ENCODE data around the gene TMIGD3. TPM values are rescaled to one million over a fixed set of nuclear protein-coding genes. Genes with fewer than 3 reads are reported as not detected.

TMIGD3 gene
- total RNA-seq, 2 donors from 2014 or later = not detected

DNA sequence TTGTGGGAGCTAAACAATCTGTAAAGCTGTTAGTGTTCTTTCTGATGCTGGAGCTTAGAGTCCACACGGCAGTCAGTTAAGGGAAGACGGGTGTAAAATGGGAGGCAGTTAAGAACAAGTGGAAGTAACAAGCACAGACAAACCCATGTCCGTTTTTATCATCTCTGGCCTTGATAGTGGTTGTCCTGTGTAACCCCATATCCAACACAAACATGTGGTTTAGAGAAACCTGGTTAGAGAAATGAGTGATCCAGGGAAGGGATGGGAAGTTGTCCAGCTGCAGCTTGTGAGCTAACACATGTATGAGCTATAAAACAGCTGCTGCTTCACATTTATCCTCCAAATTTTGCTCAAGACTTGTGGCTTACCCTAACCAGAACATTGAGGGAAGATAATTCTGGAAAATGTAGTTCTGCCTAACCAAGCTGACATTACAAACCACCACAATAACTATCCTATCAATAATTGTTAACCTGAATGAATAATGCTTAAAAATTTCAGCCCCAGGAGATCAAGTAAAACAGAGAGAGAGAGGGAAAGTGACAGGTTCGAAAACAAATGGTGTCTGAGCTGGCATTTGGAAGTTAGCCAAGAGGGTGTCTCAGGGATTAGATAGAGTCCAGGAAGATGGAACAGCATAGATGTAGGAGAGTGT, 40.3 kb downstream of the TMIGD3 start:
- DNase-seq = no peak
- H3K36me3 Mint-ChIP-seq (ENCODE audit: low read depth) = peaks cover 15% of the 10 kb centered on the region
- ATAC-seq = no peak
- H3K4me3 Mint-ChIP-seq = no peak overlapping the region
- H3K27ac Mint-ChIP-seq = peak overlapping the region; percentile 51
- no peaks in the 10 kb centered on the region for H3K9me3 ChIP-seq (ENCODE audit: control insufficient read depth, low read length, poor library complexity, severe bottlenecking)
- H3K27me3 Mint-ChIP-seq = no peaks in the 10 kb centered on the region
- H3K4me1 Mint-ChIP-seq = peaks cover 20% of the 10 kb centered on the region

DNA sequence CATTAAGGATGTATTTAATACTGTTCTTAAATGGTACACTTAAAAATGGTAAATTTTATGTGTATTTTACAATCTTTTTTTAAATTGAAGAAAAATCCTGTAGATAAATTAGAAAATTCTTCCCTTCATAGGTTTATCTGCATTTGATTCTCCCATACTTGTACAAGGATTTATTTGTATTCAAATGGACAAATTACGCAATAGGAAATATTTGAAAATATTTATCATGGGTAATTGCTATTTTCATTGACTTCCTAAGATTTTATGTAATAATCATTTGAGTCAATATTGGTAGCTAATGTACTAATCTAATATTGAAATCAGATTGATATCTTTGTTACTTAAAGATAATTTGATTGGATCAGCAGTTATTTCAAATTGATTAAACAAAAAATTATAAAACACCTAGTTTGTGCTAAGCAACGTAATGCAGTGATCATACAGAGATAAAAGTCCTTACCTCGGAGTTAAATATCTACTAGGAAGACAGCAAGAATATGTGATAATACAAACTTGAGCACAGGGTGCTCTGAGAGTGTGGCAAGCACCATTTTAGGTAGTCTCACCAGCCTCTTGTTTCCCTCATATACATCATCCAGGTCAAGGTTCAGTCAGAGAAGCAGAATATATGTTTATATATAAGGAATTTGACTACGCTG, 40.9 kb downstream of the TMIGD3 start:
- Mint-ChIP-seq H3K27ac (no peak overlapping the region), H3K36me3 (ENCODE audit: low read depth) (peaks cover 15% of the 10 kb centered on the region), H3K4me3 (no peak overlapping the region), H3K27me3 (no peaks in the 10 kb centered on the region), H3K4me1 (peaks cover 22% of the 10 kb centered on the region)
- DNase-seq (no peak), ATAC-seq (no peak)
- H3K9me3 ChIP-seq (ENCODE audit: control insufficient read depth, low read length, poor library complexity, severe bottlenecking) = no peaks in the 10 kb centered on the region

DNA sequence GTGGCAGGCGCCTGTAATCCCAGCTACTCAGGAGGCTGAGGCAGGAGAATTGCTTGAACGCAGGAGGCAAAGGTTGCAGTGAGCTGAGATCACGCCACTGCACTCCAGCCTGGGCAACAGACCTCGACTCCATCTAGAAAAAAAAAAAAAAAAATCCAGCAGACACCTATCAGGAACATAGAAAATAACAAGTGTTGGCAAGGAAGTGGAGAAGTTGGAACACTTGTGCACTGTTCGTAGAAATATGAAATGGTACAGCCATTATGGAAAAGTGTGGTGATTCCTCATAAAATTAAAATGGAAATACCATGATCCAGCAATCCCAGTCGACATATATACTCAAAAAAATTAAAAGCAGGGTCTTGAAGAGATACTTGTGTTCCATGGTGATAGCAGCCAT, 41.7 kb downstream of the TMIGD3 start:
- H3K4me3 Mint-ChIP-seq = no peak overlapping the region
- no peak overlapping the region for H3K27ac Mint-ChIP-seq
- H3K36me3 Mint-ChIP-seq (ENCODE audit: low read depth) = peaks cover 16% of the 10 kb centered on the region
- no peaks in the 10 kb centered on the region for H3K9me3 ChIP-seq (ENCODE audit: control insufficient read depth, low read length, poor library complexity, severe bottlenecking)
- ATAC-seq = no peak
- H3K27me3 Mint-ChIP-seq = no peaks in the 10 kb centered on the region
- H3K4me1 Mint-ChIP-seq = peaks cover 25% of the 10 kb centered on the region
- no peak for DNase-seq

DNA sequence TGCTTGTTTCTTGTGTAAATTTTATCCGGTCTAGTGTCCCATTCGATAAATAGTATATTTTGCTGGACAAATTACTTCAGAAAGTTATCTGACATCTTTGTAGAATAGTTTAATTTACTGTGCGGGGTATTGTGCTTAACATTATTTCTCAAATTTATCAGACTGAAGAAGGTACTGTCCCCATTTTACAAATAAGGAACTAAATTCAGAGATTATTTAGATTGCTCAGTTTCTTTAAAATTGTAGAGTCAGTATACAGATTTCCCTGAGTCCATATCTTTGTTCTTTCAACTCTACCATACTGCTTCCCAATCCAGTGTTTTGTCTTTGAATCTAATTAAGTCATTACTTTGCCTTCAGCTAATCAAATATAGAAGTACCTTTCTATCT, 47.8 kb downstream of the TMIGD3 start:
- no peak for DNase-seq
- peak overlapping the region; percentile 31 for H3K4me3 Mint-ChIP-seq
- H3K36me3 Mint-ChIP-seq (ENCODE audit: low read depth) = peaks cover 11% of the 10 kb centered on the region
- no peaks in the 10 kb centered on the region for H3K9me3 ChIP-seq (ENCODE audit: control insufficient read depth, low read length, poor library complexity, severe bottlenecking)
- H3K27ac Mint-ChIP-seq = peak overlapping the region; percentile 49
- no peaks in the 10 kb centered on the region for H3K27me3 Mint-ChIP-seq
- ATAC-seq = no peak
- peaks cover 47% of the 10 kb centered on the region for H3K4me1 Mint-ChIP-seq

DNA sequence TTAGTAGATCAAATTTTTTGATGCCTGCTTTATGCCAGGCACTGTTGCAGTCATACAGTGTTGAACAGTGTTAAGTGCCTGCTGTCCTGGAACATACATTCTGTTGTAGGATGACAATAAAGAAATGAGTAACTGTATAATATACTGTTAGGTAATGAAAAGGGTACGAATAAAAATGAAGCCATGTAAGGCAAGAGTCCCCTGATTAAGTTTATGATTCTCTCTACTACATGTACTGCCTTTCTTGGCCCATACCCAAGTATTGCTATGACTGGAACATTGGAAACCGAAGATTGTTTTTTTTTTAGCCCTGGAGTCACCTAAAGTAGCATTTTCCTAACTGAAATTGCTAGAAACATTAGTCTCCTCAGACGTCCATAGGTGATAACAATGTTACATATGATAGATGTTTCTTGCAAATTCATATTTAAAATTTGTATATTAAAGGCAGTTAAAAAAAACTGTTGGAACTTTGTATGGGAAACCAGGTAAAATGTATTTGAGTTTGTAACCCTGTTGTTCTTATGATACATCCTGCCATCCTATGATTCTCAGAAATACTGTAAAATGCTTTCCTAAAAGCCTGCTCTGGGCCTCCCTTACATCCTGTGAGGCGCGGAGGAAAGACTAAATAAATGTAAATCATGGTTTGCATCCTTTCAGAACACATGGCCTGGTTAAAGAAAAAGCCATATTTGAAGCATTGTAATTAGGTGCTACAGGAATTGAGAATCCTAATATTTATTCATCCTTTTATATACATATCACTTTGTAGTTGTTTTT, 48.4 kb downstream of the TMIGD3 start:
- Mint-ChIP-seq H3K27ac (peak overlapping the region; percentile 49), H3K36me3 (ENCODE audit: low read depth) (peaks cover 11% of the 10 kb centered on the region), H3K4me3 (no peak overlapping the region), H3K4me1 (peaks cover 51% of the 10 kb centered on the region), H3K27me3 (no peaks in the 10 kb centered on the region)
- H3K9me3 ChIP-seq (ENCODE audit: control insufficient read depth, low read length, poor library complexity, severe bottlenecking) = no peaks in the 10 kb centered on the region
- DNase-seq (no peak), ATAC-seq (no peak)

DNA sequence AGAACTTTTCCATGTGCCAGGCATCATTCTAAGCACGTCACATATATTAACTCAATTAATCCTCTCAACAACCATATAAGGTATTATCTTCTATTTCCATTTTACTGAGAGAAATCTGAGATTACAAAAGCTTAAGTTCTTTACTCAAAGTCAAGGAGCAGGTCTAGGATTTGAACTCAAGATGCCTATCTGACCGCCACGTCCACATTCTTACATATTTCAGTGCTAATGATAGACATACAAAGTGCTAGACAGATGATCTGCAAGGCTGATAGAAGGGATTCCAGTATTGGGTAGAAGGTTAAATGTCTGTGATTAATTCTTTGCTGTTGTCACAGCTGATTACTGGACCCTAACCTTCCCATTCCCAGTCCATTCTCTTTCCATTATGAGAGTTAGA, 49.7 kb downstream of the TMIGD3 start:
- DNase-seq = no peak
- ATAC-seq = no peak
- H3K4me3 Mint-ChIP-seq = no peak overlapping the region
- no peaks in the 10 kb centered on the region for H3K9me3 ChIP-seq (ENCODE audit: control insufficient read depth, low read length, poor library complexity, severe bottlenecking)
- H3K4me1 Mint-ChIP-seq = peaks cover 59% of the 10 kb centered on the region
- H3K27me3 Mint-ChIP-seq = no peaks in the 10 kb centered on the region
- no peak overlapping the region for H3K27ac Mint-ChIP-seq
- peaks cover 16% of the 10 kb centered on the region for H3K36me3 Mint-ChIP-seq (ENCODE audit: low read depth)

DNA sequence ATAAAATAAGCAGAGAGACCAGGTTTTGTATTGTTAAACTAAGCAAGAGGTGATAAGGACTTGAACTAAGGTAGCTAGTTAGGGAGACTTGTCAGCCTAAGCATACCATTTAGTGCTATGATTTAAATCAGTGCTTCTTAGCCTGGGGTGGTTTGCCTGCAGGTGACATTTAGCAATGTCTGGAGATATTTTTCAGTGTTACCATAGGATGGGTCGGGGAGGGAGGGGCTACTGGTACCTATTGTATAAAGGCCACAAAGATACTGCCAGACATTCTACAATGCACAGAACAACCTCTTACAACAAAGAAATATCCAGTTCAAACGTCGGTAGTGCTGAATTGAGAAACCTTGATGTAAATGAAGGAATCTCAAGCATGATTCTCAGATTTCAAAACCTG, 50.9 kb downstream of the TMIGD3 start:
- H3K9me3 ChIP-seq (ENCODE audit: control insufficient read depth, low read length, poor library complexity, severe bottlenecking) = no peaks in the 10 kb centered on the region
- Mint-ChIP-seq H3K27ac (peak overlapping the region; percentile 100), H3K36me3 (ENCODE audit: low read depth) (peaks cover 16% of the 10 kb centered on the region), H3K4me3 (no peak overlapping the region), H3K27me3 (no peaks in the 10 kb centered on the region), H3K4me1 (peaks cover 67% of the 10 kb centered on the region)
- no peak for DNase-seq
- ATAC-seq = no peak

DNA sequence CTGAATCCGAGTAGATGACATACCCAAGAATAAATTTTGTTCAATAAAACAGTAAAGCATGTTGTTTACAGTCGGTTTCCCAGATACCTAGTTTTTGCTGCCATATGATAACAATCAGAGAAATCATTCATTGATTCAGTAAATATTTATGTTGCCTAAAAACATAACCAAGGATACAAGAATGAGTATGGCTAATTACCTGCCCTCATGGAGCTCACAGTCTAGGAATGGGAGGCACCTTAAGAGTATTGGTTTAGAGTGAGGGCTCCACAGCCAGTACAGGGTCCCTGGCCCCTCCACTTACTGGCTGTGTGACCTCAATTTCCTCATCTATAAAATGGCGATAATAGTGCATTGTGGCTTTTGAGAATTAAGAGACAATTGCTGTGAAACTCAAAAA, 53.2 kb downstream of the TMIGD3 start:
- Mint-ChIP-seq H3K4me1 (peaks cover 70% of the 10 kb centered on the region), H3K36me3 (ENCODE audit: low read depth) (peaks cover 13% of the 10 kb centered on the region)

DNA sequence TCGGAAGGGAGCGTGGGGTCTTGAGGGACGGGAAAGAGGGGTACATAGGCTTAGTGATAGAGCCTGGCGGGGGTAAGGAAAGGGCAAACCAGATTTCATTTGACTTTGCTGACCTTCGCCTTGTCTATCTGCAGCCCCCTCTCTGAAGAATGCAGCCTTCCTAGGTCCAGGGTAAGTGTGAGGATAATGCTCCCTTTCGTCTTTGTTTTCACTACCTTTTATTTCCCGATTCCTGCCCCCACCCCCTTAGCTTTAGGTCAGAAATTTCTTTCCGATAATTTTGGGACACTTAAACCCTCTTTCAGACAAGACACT, 53.8 kb downstream of the TMIGD3 start:
- ATAC-seq (no peak), DNase-seq (no peak)
- H3K9me3 ChIP-seq (ENCODE audit: control insufficient read depth, low read length, poor library complexity, severe bottlenecking) = no peaks in the 10 kb centered on the region
- H3K4me1 Mint-ChIP-seq = peaks cover 66% of the 10 kb centered on the region
- H3K4me3 Mint-ChIP-seq = peak overlapping the region; percentile 100
- H3K27ac Mint-ChIP-seq = peak overlapping the region; percentile 100
- H3K27me3 Mint-ChIP-seq = no peaks in the 10 kb centered on the region
- peaks cover 13% of the 10 kb centered on the region for H3K36me3 Mint-ChIP-seq (ENCODE audit: low read depth)

More for the DNA sequence above, 53.2 kb downstream of the TMIGD3 start:
- no peaks in the 10 kb centered on the region for H3K9me3 ChIP-seq (ENCODE audit: control insufficient read depth, low read length, poor library complexity, severe bottlenecking)
- H3K27me3 Mint-ChIP-seq = no peaks in the 10 kb centered on the region
- ATAC-seq (no peak), DNase-seq (no peak)
- H3K27ac Mint-ChIP-seq = peak overlapping the region; percentile 100
- peak overlapping the region; percentile 100 for H3K4me3 Mint-ChIP-seq

DNA sequence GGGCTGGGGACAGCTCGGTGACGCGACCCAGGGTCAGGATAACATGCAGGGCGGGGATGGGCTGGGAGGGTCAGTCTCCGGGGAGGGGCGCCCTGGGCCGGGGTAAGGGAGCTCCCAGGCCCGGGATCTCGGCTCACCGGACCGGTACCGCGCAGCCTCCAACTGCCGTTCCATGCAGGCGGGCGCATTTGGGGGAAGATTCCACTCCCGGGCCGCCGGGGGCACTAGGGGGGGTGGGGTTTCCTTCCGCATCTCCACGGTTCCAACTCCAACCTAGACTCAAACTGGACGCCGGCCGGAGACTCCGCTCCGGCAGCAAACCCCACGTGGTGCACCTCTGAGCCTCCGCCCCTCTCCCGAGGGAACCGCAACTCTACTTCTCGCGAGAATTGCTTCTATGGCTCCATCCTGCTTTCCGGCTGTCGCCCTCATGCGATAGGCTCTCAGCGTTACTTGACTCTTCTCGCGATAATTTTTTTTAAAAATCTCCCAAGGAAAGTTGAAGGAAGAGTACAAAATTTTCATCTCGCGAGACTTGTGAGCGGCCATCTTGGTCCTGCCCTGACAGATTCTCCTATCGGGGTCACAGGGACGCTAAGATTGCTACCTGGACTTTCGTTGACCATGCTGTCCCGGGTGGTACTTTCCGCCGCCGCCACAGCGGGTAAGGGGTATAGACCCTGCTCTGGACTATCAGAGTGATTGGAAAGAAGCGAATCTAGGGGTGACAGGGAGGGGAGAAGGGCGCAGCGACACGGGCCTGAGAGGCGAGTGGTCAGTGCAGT, 54.3 kb downstream of the TMIGD3 start, which contains the start of the genes ATP5PB and WDR77:
Gene ATP5PB, plus strand, starts transcription at position 547 of the 785 bp plus-strand sequence. Its CDS starts 78 bp downstream, at position 625.
Gene WDR77, minus strand, starts transcription at position 339 of the 785 bp plus-strand sequence. Its CDS starts 87 bp downstream, at position 252.
- Mint-ChIP-seq H3K36me3 (ENCODE audit: low read depth) (peaks cover 13% of the 10 kb centered on the region), H3K27me3 (no peaks in the 10 kb centered on the region), H3K4me3 (peak within 1 kb of the TSS; percentile 100), H3K4me1 (peaks cover 67% of the 10 kb centered on the region), H3K27ac (peak within 1 kb of the TSS; percentile 100)
- no peaks in the 10 kb centered on the region for H3K9me3 ChIP-seq (ENCODE audit: control insufficient read depth, low read length, poor library complexity, severe bottlenecking)
- ATAC-seq (peak; percentile 97), DNase-seq (peak; percentile 74 to 83 (median 79))

DNA sequence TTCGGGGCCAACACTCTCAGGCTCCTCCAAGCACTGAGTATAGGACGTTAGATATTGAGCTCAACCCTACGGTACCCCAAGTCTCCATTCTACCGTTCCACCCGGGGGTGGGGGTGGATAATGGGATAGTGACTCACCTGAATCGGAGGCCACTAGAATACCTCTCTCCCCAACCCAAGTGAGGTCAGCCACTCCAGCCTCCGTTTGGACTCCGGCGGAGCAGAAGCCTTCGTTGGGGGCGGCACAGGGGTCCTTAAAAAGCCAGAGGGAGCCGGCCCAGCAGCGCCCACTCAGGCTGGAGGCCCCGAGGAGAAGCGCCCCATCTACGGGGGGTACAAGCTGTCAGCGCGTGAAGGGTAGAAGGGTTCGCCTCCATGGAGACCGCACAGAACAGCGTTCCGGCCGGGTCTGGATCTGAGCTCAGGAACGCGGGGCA, 54.9 kb downstream of the TMIGD3 start:
- H3K4me3 Mint-ChIP-seq = peak overlapping the region; percentile 100
- H3K27me3 Mint-ChIP-seq = no peaks in the 10 kb centered on the region
- peak overlapping the region; percentile 100 for H3K27ac Mint-ChIP-seq
- H3K9me3 ChIP-seq (ENCODE audit: control insufficient read depth, low read length, poor library complexity, severe bottlenecking) = no peaks in the 10 kb centered on the region
- H3K36me3 Mint-ChIP-seq (ENCODE audit: low read depth) = peaks cover 16% of the 10 kb centered on the region
- ATAC-seq (peak; percentile 33), DNase-seq (peak in 1 of 3 donors; percentile 7)
- peaks cover 68% of the 10 kb centered on the region for H3K4me1 Mint-ChIP-seq

DNA sequence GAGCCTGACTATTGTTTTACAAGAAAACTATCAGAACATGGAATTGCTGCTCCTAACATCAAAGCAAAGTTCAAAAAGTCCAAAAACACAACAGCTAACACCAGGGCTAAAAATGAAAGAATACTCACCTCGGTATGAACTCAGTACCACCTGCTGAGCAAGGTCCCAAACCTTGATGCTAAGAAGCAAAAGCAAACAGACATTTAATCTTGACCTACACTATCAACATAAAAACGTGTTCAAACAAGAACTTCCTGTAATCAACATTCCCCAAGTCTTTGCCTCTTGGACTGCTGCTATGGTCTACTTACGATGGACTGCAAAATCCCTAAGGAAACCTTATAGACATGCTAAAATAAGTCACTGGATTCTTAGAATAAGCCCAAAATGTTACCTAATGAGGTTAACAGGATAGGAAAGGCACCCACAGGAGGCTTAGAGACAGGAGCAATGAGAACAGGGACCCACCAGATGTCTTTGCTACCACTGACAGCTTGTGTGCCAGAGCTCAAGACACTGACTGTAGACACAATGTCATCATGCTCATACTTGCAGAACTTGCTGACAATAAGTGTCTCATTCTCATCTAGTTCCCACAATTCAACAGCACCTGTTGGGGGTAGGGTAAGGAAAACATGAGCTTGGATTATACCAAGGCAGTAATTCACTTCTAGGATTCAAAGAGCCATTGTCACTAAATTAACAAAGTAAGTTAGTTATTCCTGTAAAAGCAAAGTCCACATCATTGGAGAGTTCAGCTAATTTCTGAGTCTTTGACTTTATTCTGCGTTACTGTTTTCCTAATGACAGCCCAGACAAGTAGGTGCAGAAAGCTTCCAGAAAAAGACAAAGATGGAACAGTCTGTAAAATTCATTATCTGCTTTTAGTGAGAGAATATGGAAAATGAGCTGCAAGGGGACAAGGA, 56.2 kb downstream of the TMIGD3 start:
- H3K4me3 Mint-ChIP-seq = peak overlapping the region; percentile 100
- peaks cover 64% of the 10 kb centered on the region for H3K4me1 Mint-ChIP-seq
- H3K27me3 Mint-ChIP-seq = no peaks in the 10 kb centered on the region
- peak overlapping the region; percentile 100 for H3K27ac Mint-ChIP-seq
- ATAC-seq (no peak), DNase-seq (no peak)
- H3K9me3 ChIP-seq (ENCODE audit: control insufficient read depth, low read length, poor library complexity, severe bottlenecking) = no peaks in the 10 kb centered on the region
- H3K36me3 Mint-ChIP-seq (ENCODE audit: low read depth) = peaks cover 16% of the 10 kb centered on the region
